Measurements from ENCODE around the gene CASP2.
"Not testable (repeated sequence)": the region's sequence is repeated elsewhere in the genome, so short reads cannot be mapped to it uniquely, and the experiment has no call there.

GRCh38 chr7:143289888-143290287 is 1.7 kb downstream of the CASP2 start:
- TF ChIP-seq, protein P1, sequence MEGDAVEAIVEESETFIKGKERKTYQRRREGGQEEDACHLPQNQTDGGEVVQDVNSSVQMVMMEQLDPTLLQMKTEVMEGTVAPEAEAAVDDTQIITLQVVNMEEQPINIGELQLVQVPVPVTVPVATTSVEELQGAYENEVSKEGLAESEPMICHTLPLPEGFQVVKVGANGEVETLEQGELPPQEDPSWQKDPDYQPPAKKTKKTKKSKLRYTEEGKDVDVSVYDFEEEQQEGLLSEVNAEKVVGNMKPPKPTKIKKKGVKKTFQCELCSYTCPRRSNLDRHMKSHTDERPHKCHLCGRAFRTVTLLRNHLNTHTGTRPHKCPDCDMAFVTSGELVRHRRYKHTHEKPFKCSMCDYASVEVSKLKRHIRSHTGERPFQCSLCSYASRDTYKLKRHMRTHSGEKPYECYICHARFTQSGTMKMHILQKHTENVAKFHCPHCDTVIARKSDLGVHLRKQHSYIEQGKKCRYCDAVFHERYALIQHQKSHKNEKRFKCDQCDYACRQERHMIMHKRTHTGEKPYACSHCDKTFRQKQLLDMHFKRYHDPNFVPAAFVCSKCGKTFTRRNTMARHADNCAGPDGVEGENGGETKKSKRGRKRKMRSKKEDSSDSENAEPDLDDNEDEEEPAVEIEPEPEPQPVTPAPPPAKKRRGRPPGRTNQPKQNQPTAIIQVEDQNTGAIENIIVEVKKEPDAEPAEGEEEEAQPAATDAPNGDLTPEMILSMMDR (IDR thresholded peaks at IDR 0.05): not testable (repeated sequence)
- TF ChIP-seq POLR2A (IDR thresholded peaks at IDR 0.05): not testable (repeated sequence)
